NCI-H1694 (cell line): ENCODE results near the gene ZKSCAN1.

Source experiments
- DNase-seq: peaks from one replicate; lab custom pipeline; 2025; lab: John Stamatoyannopoulos, UW

Gene ZKSCAN1

GRCh38 chr7:100040575-100040974 lies 25.2 kb downstream of the ZKSCAN1 start:
- DNase-seq, result no peak

GRCh38 chr7:100044718-100045117 lies 29.3 kb downstream of the ZKSCAN1 start:
- no peak for DNase-seq

DNA sequence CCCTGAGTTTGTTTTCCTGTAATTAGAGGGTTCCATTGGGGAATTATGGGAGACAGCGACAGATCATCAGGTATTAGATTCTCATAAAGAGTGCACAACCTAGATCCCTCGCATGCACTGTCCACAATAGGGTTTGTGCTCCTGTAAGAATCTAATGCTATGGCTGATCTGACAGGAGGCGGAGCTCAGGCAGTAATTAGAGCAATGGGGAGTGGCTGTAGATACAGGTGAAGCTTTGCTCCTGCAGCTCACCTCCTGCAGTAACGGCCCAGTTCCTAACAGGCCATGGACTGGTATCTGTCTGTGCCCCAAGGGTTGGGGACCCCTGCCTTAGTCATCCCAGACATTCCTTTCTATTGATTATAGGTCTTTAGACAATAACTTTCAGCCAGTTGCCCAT lies 33.3 kb downstream of the ZKSCAN1 start:
- no peak for DNase-seq

- peak; percentile 62 for DNase-seq
Measured at GRCh38 chr7:100049441-100050291, 34.3 kb downstream of the ZKSCAN1 start, which contains the start of gene ZSCAN21. Gene ZSCAN21 (plus strand): TSS chr7:100049774. CDS start chr7:100057007, 7,233 bp downstream.

GRCh38 chr7:100051611-100052010 lies 36.2 kb downstream of the ZKSCAN1 start:
- no peak for DNase-seq

DNA sequence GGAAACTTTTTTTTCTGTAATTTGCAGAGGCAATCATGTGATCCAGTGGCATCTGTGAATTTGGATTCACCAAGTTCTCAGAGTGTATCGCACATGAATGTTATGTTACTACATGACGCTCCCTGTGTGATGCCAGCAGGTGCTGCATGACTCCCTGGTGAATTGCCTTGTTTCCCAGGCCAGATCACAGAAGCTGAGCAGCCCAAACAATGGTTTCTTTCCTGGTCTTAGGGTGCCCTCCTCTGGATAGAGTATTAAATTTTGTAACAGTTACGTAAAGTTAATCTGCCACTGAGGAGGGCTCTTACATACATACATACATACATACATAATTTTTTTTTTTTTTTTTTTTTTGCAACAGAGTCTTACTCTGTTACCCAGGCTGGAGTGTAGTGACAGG lies 37.8 kb downstream of the ZKSCAN1 start:
- DNase-seq, result peak; percentile 70

- no peak for DNase-seq
Measured at GRCh38 chr7:100057006-100057405, 41.6 kb downstream of the ZKSCAN1 start.

DNA sequence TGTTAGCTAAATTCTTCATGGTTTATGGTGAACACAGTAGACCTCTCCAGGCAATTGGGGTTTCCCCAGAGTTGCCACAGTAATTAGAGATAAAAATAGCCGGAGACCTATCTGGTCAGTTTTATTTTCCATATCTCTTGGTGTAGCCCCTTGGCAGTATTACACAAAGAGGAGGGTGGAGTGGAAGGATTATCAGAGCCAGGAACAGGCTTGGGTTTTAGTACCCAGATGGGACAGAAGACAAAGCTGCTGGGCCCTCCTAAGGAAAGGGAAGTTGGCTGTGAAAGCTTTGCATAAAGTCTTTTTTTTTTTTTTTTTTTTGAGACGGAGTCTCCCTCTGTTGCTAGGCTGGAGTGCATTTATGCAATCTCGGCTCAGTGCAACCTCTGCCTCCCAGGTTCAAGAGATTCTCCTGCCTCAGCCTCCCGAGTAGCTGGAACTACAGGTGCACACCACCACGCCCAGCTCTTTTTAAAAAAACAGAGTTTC lies 43.9 kb downstream of the ZKSCAN1 start:
- no peak for DNase-seq

- DNase-seq, result no peak
Measured at GRCh38 chr7:100061518-100062193, 46.3 kb downstream of the ZKSCAN1 start.

DNA sequence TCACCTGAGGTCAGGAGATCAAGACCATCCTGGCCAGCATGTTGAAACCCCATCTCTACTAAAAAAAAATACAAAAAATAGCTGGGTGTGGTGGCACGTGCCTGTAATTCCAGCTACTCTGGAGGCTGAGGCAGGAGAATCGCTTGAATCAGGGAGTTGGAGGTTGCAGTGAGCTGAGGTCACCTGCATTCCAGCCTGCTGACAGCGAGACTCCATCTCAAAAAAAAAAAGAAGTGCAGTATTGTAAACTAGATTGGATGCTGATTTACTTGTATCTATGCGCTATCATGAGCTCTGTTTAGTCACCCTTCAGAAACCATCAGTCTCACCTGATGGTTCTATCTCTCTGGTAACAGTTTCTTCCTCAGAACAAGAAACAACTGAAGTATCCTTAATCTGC lies 48.0 kb downstream of the ZKSCAN1 start:
- DNase-seq, result no peak

GRCh38 chr7:100064162-100064561 lies 48.8 kb downstream of the ZKSCAN1 start:
- no peak for DNase-seq

DNA sequence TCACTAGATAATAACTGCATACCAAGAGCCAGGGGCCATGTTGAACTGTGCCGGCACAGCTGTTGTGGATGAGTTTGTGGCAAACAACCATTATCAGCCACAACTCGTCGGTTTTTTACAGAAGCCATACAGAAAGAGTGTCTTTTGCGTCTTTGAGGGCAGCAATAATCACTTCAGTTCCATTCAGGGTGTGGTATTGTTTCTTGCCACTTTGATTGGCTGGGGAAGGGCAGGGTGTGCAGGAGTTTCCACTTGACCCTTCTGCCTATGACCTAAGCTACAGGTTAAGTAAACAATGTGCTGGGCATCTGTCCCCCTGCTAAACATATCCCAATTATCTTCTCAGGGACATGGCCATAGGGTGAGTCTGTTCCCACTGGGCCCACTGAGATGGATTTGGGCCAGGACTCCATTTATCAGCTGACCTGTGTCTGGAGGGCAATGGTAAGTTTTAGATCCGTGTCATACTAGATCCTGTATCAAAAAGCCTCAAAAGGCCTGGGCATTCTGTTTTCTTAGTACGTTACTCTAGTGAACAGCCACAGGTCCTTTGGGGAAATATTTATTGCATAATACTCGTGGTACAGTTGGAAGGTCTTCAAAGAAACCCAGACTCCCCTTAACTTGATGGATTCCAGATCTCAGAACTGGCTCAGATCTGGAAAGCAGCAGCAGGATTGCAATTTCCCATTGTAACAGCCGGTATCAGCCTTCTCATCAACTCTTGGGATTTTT lies 50.2 kb downstream of the ZKSCAN1 start:
- no peak for DNase-seq

DNA sequence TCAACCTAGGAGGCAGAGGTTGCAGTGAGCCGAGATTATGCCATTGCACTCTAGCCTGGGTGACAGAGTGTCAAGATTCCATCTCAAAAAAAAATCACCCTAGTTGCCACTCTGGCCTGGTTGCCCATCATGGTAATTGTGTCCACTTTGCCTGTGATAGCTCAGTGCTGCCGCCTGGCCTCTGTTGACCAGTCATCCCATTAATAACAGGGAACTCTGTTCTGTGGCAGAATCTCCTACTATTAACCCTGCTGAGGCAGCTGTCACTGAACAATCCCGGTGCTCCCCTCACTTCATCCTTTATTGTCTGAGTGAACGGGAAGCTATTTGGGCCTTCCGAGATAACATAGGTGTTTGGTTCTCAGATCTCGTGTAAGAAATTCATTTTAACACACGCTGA lies 51.6 kb downstream of the ZKSCAN1 start:
- DNase-seq, result no peak

- no peak for DNase-seq
Measured at GRCh38 chr7:100069991-100070390, 54.6 kb downstream of the ZKSCAN1 start.

DNA sequence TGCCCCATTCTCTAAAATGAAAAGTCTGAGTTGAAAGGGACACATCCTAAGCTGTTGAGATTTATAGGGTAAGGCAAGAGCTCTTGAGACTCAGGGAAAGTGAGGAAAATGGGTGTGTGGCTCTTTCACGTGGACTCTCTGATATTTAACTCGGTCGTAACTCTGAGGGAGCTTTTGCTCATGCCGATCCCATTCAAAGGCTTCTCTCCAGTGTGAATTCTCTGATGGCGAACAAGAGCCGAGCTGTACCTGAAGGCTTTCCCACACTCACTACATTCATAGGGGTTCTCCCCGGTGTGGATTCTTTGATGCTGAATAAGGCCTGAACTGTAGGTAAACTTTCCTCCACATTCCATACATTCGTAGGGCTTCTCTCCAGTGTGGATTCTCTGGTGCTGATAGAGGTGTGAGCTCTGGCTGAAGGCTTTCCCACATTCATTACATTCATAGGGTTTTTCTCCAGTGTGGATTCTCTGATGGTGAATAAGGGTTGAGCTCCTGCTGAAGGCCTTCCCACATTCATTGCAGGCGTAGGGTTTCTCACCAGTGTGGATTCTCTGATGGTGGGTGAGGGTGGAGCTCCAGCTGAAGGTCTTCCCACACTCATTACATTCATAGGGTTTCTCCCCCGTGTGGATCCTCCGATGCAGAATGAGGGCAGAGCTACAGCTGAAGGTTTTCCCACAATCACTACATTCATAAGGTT lies 55.8 kb downstream of the ZKSCAN1 start:
- DNase-seq, result no peak

- no peak for DNase-seq
Measured at GRCh38 chr7:100072462-100072861, 57.1 kb downstream of the ZKSCAN1 start.

DNA sequence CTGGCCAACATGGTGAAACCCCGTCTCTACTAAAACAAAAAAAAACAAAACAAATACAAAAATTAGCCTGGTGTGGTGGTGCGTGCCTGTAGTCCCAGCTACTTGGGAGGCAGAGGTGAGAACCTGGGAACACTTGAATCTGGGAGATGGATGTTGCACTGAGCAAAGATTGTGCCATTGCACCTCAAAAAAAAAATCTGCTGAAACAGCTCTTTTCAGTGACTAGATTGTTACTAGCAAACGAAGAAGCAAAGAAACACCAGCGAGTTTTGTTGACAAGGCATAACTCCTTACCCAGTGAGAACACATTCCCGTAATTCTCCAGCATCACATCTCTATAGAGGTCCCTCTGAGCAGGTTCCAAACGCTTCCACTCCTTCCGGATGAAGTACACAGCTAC lies 59.4 kb downstream of the ZKSCAN1 start:
- no peak for DNase-seq

- no peak for DNase-seq
Measured at GRCh38 chr7:100075418-100075817, 60.0 kb downstream of the ZKSCAN1 start.

GRCh38 chr7:100077205-100077604 lies 61.8 kb downstream of the ZKSCAN1 start:
- DNase-seq, result no peak

DNA sequence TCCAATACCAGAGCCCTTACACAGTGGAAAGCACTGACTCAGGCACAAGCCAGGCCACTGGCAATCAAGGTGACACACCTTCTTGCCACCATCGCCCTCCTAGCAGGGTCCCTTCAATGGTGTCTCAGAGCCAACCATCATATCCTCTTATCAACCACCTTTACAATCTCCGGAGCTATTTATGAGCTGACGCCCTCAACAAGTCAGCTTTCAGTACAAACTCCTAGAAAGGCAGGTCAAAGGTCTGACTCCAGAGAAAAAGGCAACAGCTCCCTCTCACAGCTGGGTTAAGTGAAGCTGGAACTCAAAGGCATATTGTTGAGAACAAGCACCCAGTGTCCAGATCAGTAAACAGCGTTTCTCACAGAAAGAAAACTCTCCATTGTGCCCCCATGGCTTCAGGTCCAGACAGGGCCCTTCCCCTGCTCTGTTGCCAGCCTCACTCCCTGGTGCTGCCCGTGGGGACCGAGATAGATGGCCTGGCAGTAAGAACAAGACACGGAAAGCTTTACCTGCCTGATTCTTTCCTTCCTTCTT lies 63.7 kb downstream of the ZKSCAN1 start:
- no peak for DNase-seq

DNA sequence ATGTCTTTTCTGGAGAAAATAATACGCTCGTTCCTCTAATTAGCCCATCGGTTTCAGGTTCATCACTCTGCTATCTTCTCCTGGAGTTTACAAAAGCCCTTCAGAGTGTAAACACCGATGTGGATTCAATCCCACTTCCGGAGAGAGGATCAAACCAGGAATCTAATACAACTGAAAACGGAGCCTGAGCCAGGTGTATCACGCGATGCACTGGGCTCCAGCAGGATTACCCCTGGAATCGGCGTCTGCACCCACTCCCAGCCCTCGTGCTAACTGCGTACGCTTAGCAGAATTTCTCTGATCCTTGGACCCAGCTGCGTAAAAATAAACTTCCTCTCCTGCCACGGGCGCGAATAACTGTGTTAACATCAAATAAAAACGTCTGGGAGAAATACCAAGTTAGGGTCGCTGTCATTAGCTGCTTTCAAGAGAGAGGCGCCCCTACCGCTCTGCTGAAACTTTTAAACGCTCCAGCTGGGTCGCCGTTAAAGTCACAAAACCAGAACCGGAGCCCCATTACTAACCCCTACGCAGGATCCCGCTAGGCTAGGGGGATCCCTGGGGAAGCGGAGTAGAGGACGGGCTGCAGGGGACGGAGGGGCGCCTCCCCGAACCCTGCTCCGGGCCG lies 65.6 kb downstream of the ZKSCAN1 start:
- DNase-seq, result peak; percentile 12
